GM19025 (cell line): ENCODE measurements around the gene LARGE1.

Source experiments
- ATAC-seq: cut with Tn5 transposase; IDR thresholded peaks from one replicate; pipeline ENCODE4 v1.9.1; 2021; ENCODE audit warnings: mild to moderate bottlenecking, low read depth, moderate library complexity; ENCODE audit not compliant: unreplicated experiment

LARGE1 gene

GRCh38 chr22:33224841-33225240, 695.4 kb downstream of the LARGE1 start:
- ATAC-seq, result no peak
